Lung (tissue), 16 donors: Measurements from ENCODE around the gene XRCC3. TPM values are rescaled to one million over a fixed set of nuclear protein-coding genes. Genes with fewer than 3 reads are reported as not detected.
A peak's percentile ranks its signal among the peaks of the same experiment; 100 is the strongest.

Experiments used
- ATAC-seq: fragments of 200-7000 bp; cut with Tn5 transposase; one replicate; pipeline ENCODE4 v1.9.1; 2020; ENCODE audit warnings: moderate number of reproducible peaks; ENCODE audit not compliant: insufficient read depth, low FRiP score
- DNase-seq, 3 donors: peaks; one replicate each; pipeline ENCODE4 v3.0.0-alpha.2; 2013 to 2017
- H3K27ac ChIP-seq, 2 donors: one replicate each; pipeline ENCODE4 v1.5.1; 2013; ENCODE audit warnings: mild to moderate bottlenecking in 2 of 2, moderate library complexity in 2 of 2, control low read depth in 1 of 2, inconsistent platforms in 1 of 2, low read depth in 1 of 2, low read length in 1 of 2
- H3K27me3 ChIP-seq, 3 donors: one replicate each; pipeline ENCODE4 v1.5.1; 2013; ENCODE audit warnings: low read length in 2 of 3; ENCODE audit not compliant: control insufficient read depth in 3 of 3, insufficient read depth in 3 of 3
- H3K36me3 ChIP-seq, 4 donors: one replicate each; pipeline ENCODE4 v1.5.1; 2013; ENCODE audit warnings: low read length in 4 of 4, mild to moderate bottlenecking in 1 of 4, moderate library complexity in 1 of 4; ENCODE audit not compliant: control insufficient read depth in 4 of 4, insufficient read depth in 4 of 4
- H3K4me1 ChIP-seq, 5 donors: one replicate each; pipeline ENCODE4 v1.5.1; 2013; ENCODE audit warnings: low read length in 5 of 5, mild to moderate bottlenecking in 2 of 5, moderate library complexity in 1 of 5; ENCODE audit not compliant: control insufficient read depth in 5 of 5, insufficient read depth in 5 of 5
- H3K4me3 ChIP-seq: one replicate; pipeline ENCODE4 v1.5.1; 2013; ENCODE audit warnings: mild to moderate bottlenecking, control low read depth, moderate library complexity
- H3K9ac ChIP-seq, 2 donors: one replicate each; pipeline ENCODE4 v1.5.1; 2013; ENCODE audit warnings: low read length in 2 of 2, control low read depth in 1 of 2; ENCODE audit not compliant: insufficient read depth in 1 of 2
- H3K9me3 ChIP-seq, 4 donors: one replicate each; pipeline ENCODE4 v1.5.1; 2013; ENCODE audit warnings: low read length in 3 of 4, mild to moderate bottlenecking in 1 of 4, moderate library complexity in 1 of 4; ENCODE audit not compliant: control insufficient read depth in 4 of 4, insufficient read depth in 3 of 4
- WGBS, 2 donors: extraction: QIAGEN DNeasy Blood & Tissue Kit; methylation state at CpG; one replicate each; pipeline ENCODE4 v1.1.7; 2013; 5-methylcytosine and 5-hydroxymethylcytosine counted together
- long read RNA-seq, 5 donors: transcript quantifications; one replicate each; lab custom pipeline, GENCODE V29; 2026
- polyA plus RNA-seq, 2 donors: library from polyadenylated mRNA; stranded (reverse); fragments of 200-250 nt; gene quantifications; one replicate each; pipeline ENCODE4 v1.2.1, GENCODE V29; 2013
- total RNA-seq, 2 donors: library from RNA; depleted of rRNA in 1 of 2; stranded (reverse); fragments of >200 nt in 1 of 2; gene quantifications; one replicate each; pipeline ENCODE4 v1.2.1, GENCODE V29; 2014 to 2021
- TF ChIP-seq, protein P1 (sequence below): IDR thresholded peaks from 2 replicates; pipeline ENCODE4 v1.5.1; 2012; ENCODE audit warnings: mild to moderate bottlenecking; ENCODE audit errors: control extremely low read depth, extremely low read depth
- donor health status: control.
- donor health status: control.
- donor health status: Bipolar disorder and iron deficiency.
- donor health status: healthy.
- donor health status: DM: yes; HTN: yes; CAD: no.

XRCC3 gene
- total RNA-seq: 10 to 100 TPM in 1 of 2 donors, 1 to 10 TPM in 1; 6.5 to 10.4 TPM
- 1 to 10 TPM; 4.4 to 5.4 TPM for polyA plus RNA-seq
- long read RNA-seq, donor 1, partial matches to known transcripts: 76 of 121 reads
- long read RNA-seq, donor 1, other reads (novel, unspliced or antisense): 42 of 121 reads
- long read RNA-seq, donor 2, partial matches to known transcripts: 0 of 3 reads
- long read RNA-seq, donor 2, other reads (novel, unspliced or antisense): 0 of 3 reads
- long read RNA-seq, donor 3, partial matches to known transcripts: 0 of 1 reads
- long read RNA-seq, donor 3, other reads (novel, unspliced or antisense): 0 of 1 reads
- long read RNA-seq, donor 4, partial matches to known transcripts: 0 of 2 reads
- long read RNA-seq, donor 4, other reads (novel, unspliced or antisense): 0 of 2 reads
- long read RNA-seq, donor 5, partial matches to known transcripts: 46 of 54 reads
- long read RNA-seq, donor 5, other reads (novel, unspliced or antisense): 6 of 54 reads

- H3K9ac ChIP-seq: peak within 1 kb of the TSS in 1 of 2 donors; percentile 25
- peaks cover 0 to 41% (median 14%) of the 10 kb centered on the region in 5 donors for H3K4me1 ChIP-seq
Observed at GRCh38 chr14:103715052-103716000, at the start of gene XRCC3, which contains the start of gene ZFYVE21. TSS of gene XRCC3 (minus strand) at chr14:103715451. CDS start at chr14:103711087, 4,364 bp downstream. TSS of gene ZFYVE21 (plus strand) at chr14:103715810. CDS start at chr14:103715842, 32 bp downstream.

DNA sequence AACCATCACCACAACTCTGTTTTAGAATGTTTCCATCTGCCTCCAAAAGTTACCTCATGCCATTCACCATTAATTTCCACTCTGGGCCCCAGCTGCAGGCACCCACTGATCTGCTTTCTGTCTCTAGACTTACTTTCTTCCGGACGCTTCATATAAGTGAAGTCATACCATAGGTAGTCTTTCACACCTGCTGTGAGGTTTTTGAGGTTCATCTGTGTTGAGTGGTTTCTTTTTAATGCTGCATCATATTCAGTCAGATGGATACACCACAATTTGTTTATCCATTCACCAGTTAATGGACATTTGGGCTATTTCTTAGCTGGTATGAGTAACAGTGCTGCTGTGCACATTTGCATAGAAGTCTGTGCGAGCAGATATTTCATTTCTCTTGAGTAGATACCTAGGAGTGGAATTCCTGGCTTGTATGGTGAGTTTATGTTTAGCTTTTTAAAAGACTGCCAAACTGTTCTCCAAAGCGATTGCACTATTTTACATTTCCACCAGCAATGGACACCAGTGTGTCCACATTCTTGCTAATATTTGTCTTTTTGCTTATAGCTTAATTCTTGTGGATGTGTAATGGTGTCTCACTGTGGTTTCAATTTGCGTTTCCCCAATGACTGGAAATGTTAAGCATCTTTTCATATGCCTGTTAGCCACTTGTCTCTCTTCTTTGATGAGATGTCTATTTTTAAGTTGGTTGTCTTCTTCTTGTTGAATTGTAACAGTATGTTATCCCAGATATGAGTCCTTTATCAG is 48.7 kb upstream of the XRCC3 start:
- WGBS, 2 donors: 90 to 91% methylated on average over 5 of the region's 5 CpGs
- TF ChIP-seq, protein P1, sequence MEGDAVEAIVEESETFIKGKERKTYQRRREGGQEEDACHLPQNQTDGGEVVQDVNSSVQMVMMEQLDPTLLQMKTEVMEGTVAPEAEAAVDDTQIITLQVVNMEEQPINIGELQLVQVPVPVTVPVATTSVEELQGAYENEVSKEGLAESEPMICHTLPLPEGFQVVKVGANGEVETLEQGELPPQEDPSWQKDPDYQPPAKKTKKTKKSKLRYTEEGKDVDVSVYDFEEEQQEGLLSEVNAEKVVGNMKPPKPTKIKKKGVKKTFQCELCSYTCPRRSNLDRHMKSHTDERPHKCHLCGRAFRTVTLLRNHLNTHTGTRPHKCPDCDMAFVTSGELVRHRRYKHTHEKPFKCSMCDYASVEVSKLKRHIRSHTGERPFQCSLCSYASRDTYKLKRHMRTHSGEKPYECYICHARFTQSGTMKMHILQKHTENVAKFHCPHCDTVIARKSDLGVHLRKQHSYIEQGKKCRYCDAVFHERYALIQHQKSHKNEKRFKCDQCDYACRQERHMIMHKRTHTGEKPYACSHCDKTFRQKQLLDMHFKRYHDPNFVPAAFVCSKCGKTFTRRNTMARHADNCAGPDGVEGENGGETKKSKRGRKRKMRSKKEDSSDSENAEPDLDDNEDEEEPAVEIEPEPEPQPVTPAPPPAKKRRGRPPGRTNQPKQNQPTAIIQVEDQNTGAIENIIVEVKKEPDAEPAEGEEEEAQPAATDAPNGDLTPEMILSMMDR: no peak

More at GRCh38 chr14:103715052-103716000, at the start of gene XRCC3, which contains the start of gene ZFYVE21:
- Histone ChIP-seq H3K27ac (peak within 1 kb of the TSS; percentile 73 to 84), H3K27me3 (no peaks in the 10 kb centered on the region), H3K9me3 (no peaks in the 10 kb centered on the region), H3K36me3 (no peaks in the 10 kb centered on the region), H3K4me3 (peak within 1 kb of the TSS; percentile 80)
- peak; percentile 100 for DNase-seq
- peak; percentile 96 for ATAC-seq
- WGBS, 2 donors: 1% methylated on average over 95 to 121 of the region's 121 CpGs
- TF ChIP-seq, protein P1: no peak

DNA sequence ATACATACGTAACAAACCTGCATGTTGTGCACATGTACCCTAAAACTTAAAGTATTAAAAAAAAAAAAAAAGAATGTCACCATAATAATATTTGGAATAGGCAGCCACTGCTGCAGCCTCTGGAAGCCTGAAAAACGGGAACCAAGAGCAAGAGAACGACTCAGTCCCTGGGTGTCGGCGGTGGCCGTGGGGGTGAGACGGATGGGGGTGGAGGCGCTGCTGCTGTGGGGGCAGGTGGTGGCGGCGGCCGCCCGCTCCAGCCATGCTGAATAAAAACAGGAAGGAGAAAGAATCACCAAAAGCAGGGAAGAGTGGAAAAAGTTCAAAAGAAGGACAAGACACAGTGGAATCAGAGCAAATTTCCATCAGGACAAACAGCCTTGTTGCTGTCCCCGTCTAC is 47.3 kb upstream of the XRCC3 start:
- no peak for DNase-seq
- ATAC-seq: no peak
- 83 to 90% methylated on average over 13 of the region's 13 CpGs for WGBS, 2 donors
- H3K27me3 ChIP-seq: no peaks in the 10 kb centered on the region
- H3K4me1 ChIP-seq: peaks cover 0 to 8% (median 2%) of the 10 kb centered on the region in 5 donors
- no peak overlapping the region for H3K4me3 ChIP-seq
- H3K9me3 ChIP-seq: no peaks in the 10 kb centered on the region
- H3K9ac ChIP-seq: no peak overlapping the region
- TF ChIP-seq, protein P1: no peak
- H3K36me3 ChIP-seq: peaks cover 0 to 7% (median 2%) of the 10 kb centered on the region in 4 donors
- no peak overlapping the region for H3K27ac ChIP-seq

More for the DNA sequence above, 48.7 kb upstream of the XRCC3 start:
- no peak overlapping the region for H3K27ac ChIP-seq
- peaks cover 0 to 7% (median 2%) of the 10 kb centered on the region in 4 donors for H3K36me3 ChIP-seq
- H3K4me3 ChIP-seq: no peak overlapping the region
- ATAC-seq (no peak), DNase-seq (no peak)
- H3K27me3 ChIP-seq: no peaks in the 10 kb centered on the region
- no peak overlapping the region for H3K9ac ChIP-seq
- peaks cover 0 to 2% (median 0%) of the 10 kb centered on the region in 5 donors for H3K4me1 ChIP-seq
- no peaks in the 10 kb centered on the region for H3K9me3 ChIP-seq
